Spleen (tissue), 7 donors: ENCODE data around the gene PCDHGA8.

Source experiments
- POLR2A ChIP-seq, 3 donors: fragments of 450-650 bp; IDR thresholded peaks; one replicate each; pipeline ENCODE4 v1.5.1; 2017; ENCODE audit warnings: antibody characterized with exemption in 3 of 3, mild to moderate bottlenecking in 1 of 3
- POLR2AphosphoS5 ChIP-seq, 3 donors: sonication (generic); formaldehyde crosslinking; IDR thresholded peaks; one replicate each; pipeline ENCODE4 v1.5.1; 2017; ENCODE audit warnings: antibody characterized with exemption in 3 of 3
- TF ChIP-seq, protein P1 (sequence below), 11 experiments: fragments of 200-600 bp in 7 of 11; fragments of 450-650 bp in 4 of 11; sonication (generic) in 4 of 11; IDR thresholded peaks in 8 of 11; conservative IDR thresholded peaks in 3 of 11; 1 replicate in 7 of 11; 2 replicates in 4 of 11; pipeline versions ENCODE4 v1.4.0 to v1.8.0; 2016 to 2021; ENCODE audit warnings: antibody characterized with exemption in 11 of 11, inconsistent platforms in 4 of 11, mild to moderate bottlenecking in 1 of 11
- donor health status: DM: no; HTN: no; CAD: no; lungs with moderate emphysema.
- donor health status: DM: no; HTN: no; CAD: no.
- donor health status: DM: no; HTN: no; CAD: no.

DNA sequence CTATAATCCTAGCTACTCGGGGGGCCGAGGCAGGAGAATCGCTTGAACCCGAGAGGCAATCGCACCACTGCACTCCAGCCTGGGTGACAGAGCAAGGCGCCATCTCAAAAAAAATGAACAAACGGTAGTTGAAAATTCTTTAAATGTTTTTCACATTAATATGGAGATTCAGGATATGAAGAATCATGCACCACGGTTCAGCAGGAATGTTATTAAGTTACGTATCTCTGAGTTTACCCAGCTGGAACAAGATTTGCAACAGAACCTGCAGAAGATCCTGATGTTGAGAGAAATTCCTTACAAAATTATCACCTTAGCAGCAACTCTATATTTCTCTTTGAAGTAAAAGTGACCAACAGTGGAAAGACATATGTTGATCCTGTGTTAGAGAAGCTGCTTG lies 47.9 kb downstream of the PCDHGA8 start:
- TF ChIP-seq, protein P1, sequence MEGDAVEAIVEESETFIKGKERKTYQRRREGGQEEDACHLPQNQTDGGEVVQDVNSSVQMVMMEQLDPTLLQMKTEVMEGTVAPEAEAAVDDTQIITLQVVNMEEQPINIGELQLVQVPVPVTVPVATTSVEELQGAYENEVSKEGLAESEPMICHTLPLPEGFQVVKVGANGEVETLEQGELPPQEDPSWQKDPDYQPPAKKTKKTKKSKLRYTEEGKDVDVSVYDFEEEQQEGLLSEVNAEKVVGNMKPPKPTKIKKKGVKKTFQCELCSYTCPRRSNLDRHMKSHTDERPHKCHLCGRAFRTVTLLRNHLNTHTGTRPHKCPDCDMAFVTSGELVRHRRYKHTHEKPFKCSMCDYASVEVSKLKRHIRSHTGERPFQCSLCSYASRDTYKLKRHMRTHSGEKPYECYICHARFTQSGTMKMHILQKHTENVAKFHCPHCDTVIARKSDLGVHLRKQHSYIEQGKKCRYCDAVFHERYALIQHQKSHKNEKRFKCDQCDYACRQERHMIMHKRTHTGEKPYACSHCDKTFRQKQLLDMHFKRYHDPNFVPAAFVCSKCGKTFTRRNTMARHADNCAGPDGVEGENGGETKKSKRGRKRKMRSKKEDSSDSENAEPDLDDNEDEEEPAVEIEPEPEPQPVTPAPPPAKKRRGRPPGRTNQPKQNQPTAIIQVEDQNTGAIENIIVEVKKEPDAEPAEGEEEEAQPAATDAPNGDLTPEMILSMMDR (IDR thresholded peaks at IDR 0.05 in 8 of 11, conservative IDR thresholded peaks at IDR 0.05 in 3 of 11): no peak
- TF ChIP-seq POLR2AphosphoS5 (IDR thresholded peaks at IDR 0.05) (no peak), POLR2A (IDR thresholded peaks at IDR 0.05) (no peak)
